ENCODE data around the gene SAPCD2.
"Not testable (repeated sequence)": the region's sequence is repeated elsewhere in the genome, so short reads cannot be mapped to it uniquely, and the experiment has no call there.

Gene SAPCD2

DNA sequence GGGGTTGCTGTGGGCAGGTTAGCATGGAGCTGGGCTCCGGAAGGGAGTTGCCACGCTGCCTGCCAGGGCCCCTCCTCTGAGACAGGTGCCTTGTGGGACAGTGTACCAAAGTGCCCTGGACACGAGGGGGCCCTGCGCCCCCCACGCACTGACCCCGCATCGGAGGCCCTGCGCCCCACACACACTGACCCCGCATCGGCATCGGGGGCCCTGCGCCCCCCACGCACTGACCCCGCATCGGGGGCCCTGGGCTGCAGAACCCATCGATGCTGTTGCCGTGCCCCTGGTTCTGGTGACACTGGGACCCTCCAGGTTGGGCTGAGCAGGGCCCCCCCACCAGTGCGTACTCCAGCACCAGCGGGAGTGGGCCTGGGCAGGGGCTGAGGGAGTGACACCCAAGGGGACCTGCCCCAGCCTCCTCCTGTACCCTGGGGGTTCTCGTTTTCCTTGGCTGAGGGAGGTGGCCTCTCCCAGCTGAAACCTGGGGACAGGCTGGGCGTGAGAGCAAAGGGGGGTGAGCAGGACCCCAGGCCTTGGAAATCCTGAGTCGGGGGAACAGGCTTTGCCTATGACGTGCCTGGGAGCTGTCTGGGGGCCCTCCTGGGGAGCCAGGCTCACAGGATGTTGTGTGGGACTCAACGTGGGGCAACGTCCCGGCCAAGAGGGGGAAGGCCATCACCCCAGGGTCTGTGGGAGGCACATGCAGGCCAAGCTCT is 6.9 kb downstream of the SAPCD2 start:
- no peak for DNase-seq

DNA sequence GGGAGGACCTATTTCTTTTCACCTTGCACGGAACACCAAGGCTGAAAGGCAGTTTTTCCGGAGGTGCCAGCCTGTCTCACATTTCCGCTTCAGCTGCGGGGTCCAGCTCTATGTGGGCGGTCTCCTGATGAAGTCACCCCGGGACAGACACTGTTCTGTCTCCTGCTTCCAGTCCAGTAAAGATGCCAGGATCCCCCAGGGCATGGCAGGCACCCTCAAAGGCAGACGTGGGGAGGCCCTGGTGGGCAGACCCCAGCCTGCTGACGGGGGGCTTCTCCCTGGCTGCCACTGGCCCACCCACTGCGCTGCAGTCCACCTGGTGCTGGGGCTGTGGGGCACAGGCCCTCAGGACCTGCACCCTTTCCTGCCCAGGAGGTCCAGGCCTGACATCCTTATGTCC is 7.6 kb downstream of the SAPCD2 start:
- not testable (repeated sequence) for DNase-seq

DNA sequence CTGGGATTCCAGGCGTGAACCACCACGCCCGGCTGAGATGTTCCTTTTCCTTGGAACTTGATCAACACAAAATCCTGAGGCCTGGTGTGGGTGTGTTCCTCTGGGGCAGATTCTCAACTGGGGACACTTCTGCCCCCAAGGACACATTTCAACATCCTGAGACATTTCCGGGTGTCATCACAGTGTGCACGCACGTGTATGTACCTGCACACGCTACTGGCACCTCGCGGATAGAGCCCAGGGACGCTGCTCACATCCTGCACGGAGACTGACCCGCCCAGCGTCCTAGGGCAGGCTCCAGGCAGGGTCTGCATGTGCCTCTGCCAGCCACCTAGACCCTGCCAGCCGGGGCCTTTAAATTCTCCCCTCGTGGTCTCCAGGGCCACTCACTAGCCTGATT is 8.0 kb downstream of the SAPCD2 start:
- DNase-seq: no peak

DNA sequence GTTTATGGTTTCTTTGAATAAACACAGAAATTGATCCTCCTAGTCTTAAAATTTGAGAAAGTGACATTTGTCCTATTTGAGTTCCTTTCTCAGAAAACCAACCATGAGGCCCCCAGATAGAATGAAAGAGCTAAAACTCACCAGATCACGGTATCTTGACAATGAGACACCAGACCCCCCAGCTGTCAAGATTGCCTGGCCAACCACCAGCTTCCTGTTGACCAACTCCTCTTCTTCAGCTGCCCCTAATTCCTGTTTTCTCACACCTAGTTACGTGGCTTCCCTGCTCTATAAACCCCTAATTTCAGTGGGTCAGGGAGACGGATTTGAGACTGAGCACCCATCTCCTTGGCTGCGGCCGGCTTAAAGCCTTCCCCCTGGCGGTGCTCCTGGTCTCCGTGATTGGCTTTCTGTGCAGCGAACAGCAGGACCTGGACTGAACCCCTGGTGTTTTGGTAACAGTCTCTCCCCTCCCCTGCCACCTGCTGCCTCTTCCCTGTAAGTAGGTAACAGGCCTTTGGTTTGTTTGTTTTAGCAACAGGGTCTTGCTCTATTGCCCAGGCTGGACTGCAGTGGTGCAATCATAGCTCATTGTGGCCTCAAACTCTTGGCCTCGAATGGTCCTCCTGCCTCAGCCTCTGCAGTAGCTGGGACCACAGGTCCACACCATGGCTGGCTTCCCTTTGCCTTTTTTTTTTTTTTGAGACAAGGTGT is 11.7 kb downstream of the SAPCD2 start:
- no peak for DNase-seq

DNA sequence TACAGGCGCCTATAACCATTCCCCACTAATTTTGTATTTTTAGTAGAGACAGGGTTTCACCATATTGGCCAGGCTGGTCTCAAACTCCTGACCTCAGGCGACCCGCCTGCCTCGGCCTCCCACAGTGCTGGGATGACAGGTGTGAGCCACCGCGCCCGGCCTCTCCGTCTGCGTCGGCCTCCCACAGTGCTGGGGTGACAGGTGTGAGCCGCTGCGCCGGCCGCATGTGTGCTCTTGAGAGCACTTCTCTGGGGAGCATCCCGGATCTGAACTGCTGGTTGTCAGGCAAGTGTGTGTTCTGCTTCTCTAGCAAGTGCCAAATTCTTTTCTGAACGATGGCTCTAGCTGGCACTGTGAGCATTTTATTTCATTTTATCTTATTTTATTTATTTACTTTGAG is 12.8 kb downstream of the SAPCD2 start:
- no peak for DNase-seq

DNA sequence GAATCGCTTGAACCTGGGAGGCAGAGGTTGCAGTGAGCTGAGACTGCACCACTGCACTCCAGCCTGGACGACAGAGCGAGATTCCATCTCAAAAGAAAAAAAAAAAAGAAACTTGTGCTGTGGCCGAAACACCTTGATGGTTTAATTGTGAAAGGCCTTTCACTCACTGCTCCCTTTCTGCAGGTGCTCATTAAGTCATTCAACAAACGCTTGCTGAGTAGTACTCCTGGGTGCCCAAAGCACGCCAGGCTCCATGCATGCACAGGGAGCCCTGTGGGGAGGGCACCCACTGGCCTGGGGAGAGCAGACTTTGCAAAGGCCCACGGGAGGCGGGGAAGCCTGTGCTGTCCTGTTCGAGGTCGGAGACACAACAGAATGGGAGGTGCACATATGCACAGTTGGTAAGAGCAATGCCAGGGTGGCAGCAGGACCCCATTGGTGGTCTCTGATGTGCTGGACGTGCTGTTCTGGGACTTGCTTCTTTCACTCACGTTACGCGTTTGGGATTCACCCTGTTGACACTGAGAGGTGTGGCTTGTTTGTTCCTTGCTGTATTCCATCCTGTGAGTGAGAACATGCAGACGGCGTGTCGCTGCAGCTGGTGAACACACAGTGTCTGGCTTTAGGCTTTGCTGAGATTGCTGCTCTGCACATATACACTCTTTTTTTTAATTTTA is 13.5 kb downstream of the SAPCD2 start:
- DNase-seq: no peak

DNA sequence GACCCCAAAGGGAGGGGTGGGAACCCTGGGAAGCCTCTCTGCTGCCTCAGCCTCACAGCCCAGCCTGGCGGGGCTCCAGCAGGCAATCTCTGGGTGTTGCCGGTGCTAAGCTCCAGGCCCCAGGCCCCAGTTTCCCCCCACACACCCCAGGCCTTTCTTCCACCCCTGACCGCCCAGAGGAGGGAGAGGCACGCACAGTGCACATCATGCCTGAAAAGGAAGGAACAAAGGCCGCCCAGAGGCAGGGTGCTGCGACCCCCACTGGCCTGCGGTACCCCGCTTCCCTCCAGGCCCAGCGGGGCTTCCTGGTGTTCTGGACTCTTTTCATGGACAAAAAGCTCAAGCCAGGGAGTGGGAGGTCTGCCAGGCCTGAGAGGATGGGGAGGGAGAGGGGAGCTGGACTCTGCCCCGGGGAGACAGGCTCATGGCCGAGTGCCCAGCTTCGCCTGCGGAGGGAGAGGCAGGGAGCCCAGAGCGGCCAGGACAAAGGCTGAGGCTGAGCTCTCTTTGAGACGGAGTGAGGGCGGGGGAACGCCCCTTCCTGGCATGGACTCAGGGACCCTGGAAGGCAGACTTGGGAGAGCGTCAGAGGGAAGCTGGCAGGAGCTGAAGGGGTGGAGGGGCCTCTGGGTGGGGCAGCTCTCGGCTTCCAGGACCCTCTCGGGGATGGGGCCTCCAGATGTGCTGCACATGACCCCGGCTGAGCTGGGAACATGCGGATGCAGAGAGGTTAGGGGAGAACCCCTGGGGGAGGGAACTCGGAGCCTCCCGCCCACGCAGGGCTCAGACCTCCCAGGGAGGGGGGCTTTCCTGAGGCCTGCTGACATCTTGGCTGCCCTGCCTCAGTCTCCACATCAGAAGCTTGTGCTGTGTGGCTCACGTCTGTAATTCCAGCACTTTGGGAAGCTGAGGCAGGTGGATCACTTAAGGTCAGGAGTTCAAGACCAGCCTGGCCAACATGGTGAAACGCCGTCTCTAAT is 14.7 kb downstream of the SAPCD2 start:
- DNase-seq: no peak

DNA sequence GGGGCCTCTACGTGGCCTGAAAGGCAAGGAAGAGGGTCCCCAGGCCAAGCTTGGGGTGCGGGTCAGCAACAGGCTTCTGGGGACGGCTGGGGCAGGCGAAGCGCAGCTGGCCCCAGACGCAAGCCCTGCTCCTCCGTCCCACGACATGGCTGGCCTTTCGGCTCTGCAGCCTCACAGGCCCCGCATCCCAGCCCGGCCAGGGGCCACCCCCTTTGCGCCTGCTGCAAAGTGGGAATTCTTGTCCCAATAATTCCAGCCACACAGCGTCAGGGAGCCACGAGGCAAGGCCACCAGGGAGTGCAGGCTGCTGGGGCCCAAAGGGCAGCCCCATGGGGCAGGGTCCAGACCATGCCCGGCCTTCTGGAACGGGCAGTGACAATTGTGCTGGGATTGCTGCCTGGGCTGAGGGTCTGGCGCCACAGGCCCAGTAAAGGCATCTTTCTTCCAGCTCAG is 15.4 kb downstream of the SAPCD2 start:
- DNase-seq: no peak

DNA sequence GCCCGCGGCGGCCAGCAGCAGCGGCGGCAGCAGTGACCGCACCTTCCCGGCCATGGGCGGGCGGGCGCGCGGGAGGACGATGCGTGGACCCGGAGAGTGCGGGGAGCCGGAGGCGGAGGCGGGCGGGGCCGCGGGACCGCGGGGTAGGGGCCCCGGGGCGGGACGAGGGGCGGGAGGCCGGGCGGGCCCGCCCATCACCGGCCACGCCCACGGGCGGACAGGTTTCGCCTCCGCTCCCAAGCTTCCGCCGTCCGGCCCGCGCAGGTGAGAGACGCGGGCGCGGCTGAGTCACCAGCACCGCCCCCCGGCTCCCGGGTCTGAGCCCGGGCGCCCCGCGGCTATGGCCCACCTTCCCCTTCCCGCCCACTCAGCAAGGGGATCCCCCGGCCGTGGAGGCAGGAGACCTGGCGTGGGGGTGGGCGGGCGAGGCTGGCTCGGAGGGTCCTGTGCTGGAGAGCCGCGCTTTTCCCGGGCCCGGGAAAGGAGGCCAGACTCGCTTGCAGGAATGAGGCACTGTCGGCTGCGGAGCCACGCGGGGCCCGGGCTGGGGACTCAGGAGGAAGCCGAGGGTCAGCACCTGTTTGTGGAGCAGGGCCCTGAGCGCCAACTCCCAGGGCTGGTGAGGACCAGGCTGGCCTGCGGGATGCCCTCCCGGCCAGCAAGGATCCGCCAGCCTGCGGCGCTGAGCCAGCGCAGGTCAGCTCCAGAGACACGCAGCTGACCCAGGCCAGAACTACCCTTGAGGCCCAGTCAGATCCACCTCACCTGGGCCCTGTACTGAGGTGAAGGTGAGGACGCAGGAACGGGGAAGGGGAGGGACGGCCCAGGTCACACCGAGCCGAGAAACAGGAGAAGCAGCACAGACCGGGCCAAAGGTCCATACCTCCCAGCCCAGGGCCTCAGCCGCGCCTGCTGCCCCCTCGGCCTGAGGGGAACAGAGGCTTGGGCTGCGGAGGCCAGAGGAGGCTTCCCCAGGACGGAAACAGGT is 16.1 kb downstream of the SAPCD2 start, which contains the start of gene ENTPD2:
TSS of gene ENTPD2 (minus strand) at position 118 of the 988 bp plus-strand sequence. CDS start at position 54, 64 bp downstream.
- DNase-seq: no peak

DNA sequence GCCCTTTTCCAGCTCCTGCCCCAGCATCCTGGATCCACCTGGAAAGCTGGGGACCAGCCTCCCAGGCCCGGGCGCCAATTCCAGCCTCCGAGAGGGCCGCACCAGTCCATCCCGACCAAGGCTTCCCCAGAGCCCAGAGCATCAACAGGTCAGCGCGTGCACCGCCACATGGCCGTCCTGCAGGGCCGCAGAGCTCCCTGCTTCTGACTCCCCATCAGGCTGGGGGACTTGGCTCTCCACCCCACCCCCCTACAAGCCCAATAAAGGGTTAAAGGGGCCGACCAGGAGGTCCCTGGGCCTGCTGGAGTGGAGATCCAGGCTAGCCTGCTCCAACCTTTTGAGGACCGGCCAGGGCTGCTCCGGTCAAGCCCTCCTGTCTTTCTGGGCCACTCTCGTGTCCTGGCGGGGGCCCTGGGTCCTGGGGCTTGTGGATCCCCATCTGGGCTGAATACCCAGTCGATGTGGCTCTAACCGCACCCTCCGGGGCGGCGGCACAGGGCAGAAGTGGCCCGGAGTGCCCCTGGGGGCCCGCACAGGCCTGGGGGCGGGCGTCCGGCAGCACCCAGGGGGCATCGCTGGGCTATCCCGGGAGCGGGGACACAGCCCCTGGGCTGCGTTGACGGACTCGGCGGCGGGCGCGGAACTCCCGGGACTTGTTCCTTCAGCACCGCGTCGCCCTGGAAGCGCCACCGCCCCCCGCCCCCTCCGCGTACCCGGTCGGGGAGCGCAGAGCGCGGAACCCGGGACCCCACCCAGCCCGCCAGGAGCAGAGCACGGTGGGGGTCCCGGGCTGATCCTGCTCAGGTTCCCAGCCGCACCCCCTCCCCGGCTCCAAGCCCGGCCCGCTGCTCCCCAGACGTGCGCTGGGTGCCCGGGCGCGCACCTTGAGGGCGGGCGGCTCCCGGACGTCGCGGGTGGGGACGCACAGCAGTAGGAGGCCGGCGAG is 17.1 kb downstream of the SAPCD2 start:
- no peak for DNase-seq

DNA sequence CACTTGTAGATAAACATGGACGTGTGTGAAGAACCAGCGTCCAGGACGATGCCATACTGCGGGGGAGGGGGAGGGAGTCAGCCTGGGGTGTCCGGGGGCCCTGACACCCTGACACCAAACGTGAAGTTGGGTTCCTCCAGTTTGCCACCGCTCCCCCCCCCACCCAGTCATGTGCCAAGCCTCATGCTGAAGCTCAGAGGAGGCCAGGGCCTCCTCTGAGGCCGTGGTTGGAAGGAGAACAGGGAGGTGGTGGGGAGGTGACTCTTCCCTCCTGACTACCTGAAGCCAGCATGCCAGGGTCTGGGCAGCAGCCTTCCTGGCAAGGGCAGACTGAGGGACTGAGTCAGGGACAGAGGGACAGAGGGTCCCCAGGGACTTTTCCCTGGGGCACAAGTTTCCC is 18.1 kb downstream of the SAPCD2 start:
- DNase-seq: no peak

DNA sequence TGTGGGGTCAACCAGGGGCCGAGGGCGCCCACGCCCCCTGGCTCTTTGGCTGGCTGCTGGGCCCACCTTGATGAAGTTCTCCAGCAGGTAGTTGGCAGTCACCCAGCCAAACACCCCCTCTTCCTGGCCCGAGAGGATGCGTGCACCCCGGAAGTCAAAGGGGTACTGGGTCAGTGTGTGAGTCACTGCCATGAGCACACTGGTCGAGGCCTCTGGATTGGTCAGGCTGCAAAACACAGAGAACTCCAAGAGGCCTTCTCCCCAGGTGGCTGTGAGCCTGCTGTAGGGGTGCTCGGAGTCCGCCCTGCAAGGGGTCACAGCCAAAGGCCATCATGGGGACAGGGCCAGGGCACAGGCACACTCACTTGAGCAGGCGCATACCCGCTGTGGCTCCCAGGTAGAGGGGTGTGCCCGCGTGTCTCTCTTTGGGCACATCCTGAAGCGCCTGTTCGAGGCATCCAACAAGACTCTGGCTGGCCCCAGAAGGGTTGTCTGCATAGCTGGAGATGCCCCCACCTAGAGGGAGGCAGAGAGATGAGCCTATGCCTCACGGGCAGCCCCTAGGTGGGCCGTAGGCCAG is 19.1 kb downstream of the SAPCD2 start:
- no peak for DNase-seq

DNA sequence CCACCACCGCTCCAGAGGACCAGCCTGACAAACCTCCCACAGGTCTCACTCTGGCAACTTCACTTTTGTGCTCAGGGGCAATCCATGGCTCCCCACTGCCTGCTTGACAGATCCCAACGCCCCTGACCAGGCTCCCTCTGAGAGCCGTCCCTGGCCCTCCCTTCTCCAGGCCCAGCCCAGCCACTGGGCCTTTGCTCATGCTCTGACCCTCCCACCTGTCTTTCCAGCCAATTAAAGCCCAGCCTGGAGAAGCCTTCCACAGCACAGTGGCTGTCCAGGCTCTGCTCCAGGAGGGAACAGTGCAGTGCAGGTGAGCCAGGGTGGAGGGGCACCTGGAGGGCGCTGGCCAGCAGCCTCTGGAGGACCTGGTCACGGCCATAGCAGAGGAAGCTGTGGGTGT is 19.8 kb downstream of the SAPCD2 start:
- no peak for DNase-seq

DNA sequence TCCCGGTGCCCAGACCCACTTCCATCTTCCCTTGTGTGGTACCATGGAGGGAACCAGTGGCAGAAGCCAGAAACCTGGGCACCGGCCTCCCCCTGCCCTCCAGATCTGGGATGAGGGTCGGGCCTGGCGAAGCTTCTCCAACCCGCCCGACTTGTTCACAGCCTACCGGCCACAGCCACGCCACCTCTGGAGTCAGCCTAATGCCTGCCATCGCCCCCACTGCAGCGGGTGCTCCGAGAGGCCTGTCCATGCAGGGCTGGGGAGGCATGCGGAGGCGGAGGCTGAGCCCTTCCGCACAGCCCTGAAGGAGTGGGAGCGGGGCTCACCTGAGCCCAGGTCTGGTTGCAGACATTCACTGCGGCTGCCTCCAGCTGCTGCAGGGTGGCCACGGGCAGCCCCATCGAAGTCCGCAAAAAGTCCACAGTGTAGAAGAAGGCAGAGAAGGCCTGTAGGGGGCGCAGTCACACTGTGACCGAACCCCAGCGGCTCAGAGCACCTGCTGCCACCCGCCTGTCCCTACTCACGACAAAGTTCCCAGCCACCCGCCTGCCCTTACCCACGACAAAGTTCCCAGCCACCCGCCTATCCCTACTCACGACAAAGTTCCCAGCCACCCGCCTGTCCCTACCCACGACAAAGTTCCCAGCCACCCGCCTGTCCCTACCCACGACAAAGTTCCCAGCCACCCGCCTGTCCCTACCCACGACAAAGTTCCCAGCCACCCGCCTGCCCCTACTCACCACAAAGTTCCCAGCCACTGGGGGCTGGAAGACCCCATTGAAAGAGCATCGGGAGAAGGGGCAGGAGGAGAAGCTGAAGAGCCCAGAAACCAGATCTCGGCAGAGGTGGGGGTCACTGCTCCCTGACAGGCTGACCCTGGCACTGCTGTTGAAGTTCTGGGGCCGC is 20.6 kb downstream of the SAPCD2 start:
- no peak for DNase-seq

DNA sequence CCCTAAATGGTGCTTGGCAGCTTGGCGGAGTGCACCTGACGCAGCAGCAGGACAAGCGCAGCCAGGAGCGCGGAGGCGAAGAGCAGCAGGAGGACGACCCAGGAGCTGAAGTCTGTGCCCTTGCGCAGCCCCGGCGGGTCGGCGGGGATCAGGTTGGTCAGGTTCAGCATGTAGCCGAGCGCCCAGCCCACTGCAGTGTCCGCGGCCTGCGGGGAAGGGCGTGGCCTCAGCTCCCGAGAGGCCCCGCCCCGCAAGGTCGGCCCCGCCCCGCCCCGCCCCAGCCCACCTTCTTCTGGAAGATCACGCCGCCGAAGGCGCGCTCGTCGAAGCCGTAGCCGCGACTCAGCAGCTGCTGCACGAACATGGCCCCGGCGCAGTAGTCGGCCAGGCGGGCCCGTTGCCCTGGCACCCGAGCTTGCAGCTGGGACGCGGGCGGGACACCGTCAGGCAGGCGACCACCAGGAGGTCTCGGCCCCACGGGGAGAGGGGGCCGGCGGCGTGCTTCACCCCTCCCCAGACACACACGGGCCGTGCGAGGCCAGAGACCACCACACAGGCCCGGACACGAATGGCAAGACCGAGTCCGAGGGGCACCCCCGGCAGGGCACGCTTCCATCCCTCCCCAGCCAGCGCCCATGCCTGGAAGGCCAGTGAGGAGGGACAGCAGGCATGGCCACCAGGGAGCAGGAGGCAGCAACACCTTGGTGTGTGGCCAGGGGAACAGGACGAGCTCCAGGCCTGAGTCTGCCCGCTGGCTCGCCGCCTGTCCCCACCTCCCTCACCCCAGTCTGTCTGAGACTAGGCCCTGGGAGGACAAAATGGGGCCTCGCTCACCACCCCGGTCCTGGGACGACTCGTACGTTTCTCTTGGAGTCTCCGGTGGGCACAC is 21.5 kb downstream of the SAPCD2 start:
- DNase-seq: no peak

DNA sequence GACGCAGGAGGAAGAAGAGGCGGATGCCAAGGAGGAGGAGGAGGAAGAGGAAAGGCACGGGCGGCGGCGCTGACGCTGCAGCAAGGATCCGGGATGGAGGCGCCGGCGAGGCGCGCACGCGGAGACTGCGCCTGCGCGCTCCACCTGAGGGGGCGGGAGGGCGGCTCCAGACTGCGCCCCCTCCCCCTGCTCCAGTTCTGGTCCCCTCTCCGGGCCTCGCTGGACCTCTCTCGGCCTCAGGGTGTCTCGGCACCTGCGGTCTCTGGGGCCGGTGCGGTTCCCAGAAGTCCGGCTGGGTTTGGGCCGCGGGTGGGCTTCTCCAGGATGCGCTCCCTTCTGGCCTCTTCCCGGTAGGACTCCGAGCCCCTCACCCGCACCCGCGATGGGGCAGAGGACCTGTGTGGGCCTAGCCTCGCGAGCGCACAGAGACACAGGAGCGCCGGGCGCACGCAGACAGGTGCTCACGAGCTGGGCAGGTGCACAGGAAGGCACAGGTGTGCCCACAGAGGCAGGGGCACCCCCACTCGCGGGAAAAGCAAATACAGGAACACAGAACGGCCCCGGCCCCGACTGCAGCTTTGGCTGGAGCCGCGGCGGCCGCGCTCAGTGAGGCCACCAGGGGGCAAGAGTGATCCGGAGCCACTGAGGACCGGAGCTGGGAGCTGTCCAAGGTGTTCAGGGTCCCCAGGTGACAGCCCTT is 24.1 kb downstream of the SAPCD2 start, which contains the start of gene NPDC1:
TSS of gene NPDC1 (minus strand) at position 90 of the 700 bp plus-strand sequence. CDS start 188 bp downstream, outside the sequence.
- peak; percentile 28 for DNase-seq

All from GF-D8 (cell line).